ENCODE data around the gene PCSK5. TPM values are rescaled to one million over a fixed set of nuclear protein-coding genes. Genes with fewer than 3 reads are reported as not detected.

The PCSK5 gene
- total and polyA plus RNA-seq, 2 donors (not counting 1 experiment from before 2014, with no cell fraction given), result 0.09 TPM; not detected in 1

GRCh38 chr9:76025286-76025685 is 134.8 kb downstream of the PCSK5 start:
- no peaks in the 10 kb centered on the region for H3K27me3 Mint-ChIP-seq
- Histone ChIP-seq H3K27me3 (replicated peaks in 1 of 4; ENCODE audit: control extremely low read depth in 1 of 4, control insufficient read depth in 3 of 4, insufficient read depth in 4 of 4, low read length in 3 of 4) (no peaks in the 10 kb centered on the region), H2AFZ (ENCODE audit: insufficient read depth, low read depth, low read length, poor library complexity, severe bottlenecking) (no peak overlapping the region), H3K9ac (ENCODE audit: low read length) (no peak overlapping the region), H3K27ac (ENCODE audit: low read length in 2 of 2) (no peak overlapping the region), H3K4me3 (ENCODE audit: control extremely low read depth in 1 of 5, extremely low read depth in 1 of 5, insufficient read depth in 1 of 5, low read depth in 2 of 5, low read length in 4 of 5) (no peak overlapping the region), H3K79me2 (ENCODE audit: control insufficient read depth, insufficient read depth, low read length) (no peaks in the 10 kb centered on the region), H3K4me2 (replicated peaks; ENCODE audit: low read depth, low read length, poor library complexity, severe bottlenecking) (no peak overlapping the region), H3K9me3 (ENCODE audit: control extremely low read depth in 1 of 3, control insufficient read depth in 2 of 3, insufficient read depth in 1 of 3, low read length in 2 of 3) (no peaks in the 10 kb centered on the region), H4K20me1 (ENCODE audit: control insufficient read depth, insufficient read depth, low read length, poor library complexity, severe bottlenecking) (no peaks in the 10 kb centered on the region), H3K4me1 (ENCODE audit: control insufficient read depth in 2 of 2, insufficient read depth in 2 of 2, low read length in 2 of 2) (no peaks in the 10 kb centered on the region), H3K36me3 (replicated peaks in 1 of 2; ENCODE audit: control extremely low read depth in 1 of 2, control insufficient read depth in 1 of 2, extremely low read depth in 1 of 2, insufficient read depth in 2 of 2, low read length in 1 of 2) (no peaks in the 10 kb centered on the region)
- WGBS (ENCODE audit: insufficient coverage), result no CpG with 5 or more reads among the region's 1 CpG
- no peak overlapping the region for H3K27ac Mint-ChIP-seq
- ATAC-seq (ENCODE audit: low read depth), result no peak
- H3K4me1 Mint-ChIP-seq, result no peaks in the 10 kb centered on the region
- no peak overlapping the region for H3K4me3 Mint-ChIP-seq
- H3K9me3 Mint-ChIP-seq (ENCODE audit: insufficient read depth), result peaks cover 2% of the 10 kb centered on the region
- no peak for DNase-seq
- POLR2A ChIA-PET, result no interaction called here
- intact Hi-C loops (cut with micrococcal nuclease), result no loop called here
- TF ChIP-seq CTCF (IDR thresholded peaks at IDR 0.05) (no peak), EZH2 (IDR thresholded peaks at IDR 0.05; ENCODE audit: borderline replicate concordance, insufficient read depth, low read depth, low read length, poor library complexity, severe bottlenecking) (no peak)
- CTCF ChIA-PET, result no interaction called here

- WGBS (ENCODE audit: insufficient coverage), result 100% methylated on average over 1 of the region's 6 CpGs
- no peak overlapping the region for H3K4me3 ChIP-seq (ENCODE audit: control extremely low read depth in 1 of 5, extremely low read depth in 1 of 5, insufficient read depth in 1 of 5, low read depth in 2 of 5, low read length in 4 of 5)
- no peaks in the 10 kb centered on the region for H3K9me3 ChIP-seq (ENCODE audit: control extremely low read depth in 1 of 3, control insufficient read depth in 2 of 3, insufficient read depth in 1 of 3, low read length in 2 of 3)
- no peaks in the 10 kb centered on the region for H3K4me1 Mint-ChIP-seq
- H3K27me3 Mint-ChIP-seq, result no peaks in the 10 kb centered on the region
- CTCF ChIA-PET, result no interaction called here
- H3K27me3 ChIP-seq (replicated peaks in 1 of 4; ENCODE audit: control extremely low read depth in 1 of 4, control insufficient read depth in 3 of 4, insufficient read depth in 4 of 4, low read length in 3 of 4), result no peaks in the 10 kb centered on the region
- H3K9me3 Mint-ChIP-seq (ENCODE audit: insufficient read depth), result peaks cover 2% of the 10 kb centered on the region
- no peak overlapping the region for H2AFZ ChIP-seq (ENCODE audit: insufficient read depth, low read depth, low read length, poor library complexity, severe bottlenecking)
- no peaks in the 10 kb centered on the region for H3K79me2 ChIP-seq (ENCODE audit: control insufficient read depth, insufficient read depth, low read length)
- H3K27ac ChIP-seq (ENCODE audit: low read length in 2 of 2), result no peak overlapping the region
- H3K4me3 Mint-ChIP-seq, result no peak overlapping the region
- DNase-seq, result no peak
- H4K20me1 ChIP-seq (ENCODE audit: control insufficient read depth, insufficient read depth, low read length, poor library complexity, severe bottlenecking), result no peaks in the 10 kb centered on the region
- POLR2A ChIA-PET, result no interaction called here
- H3K9ac ChIP-seq (ENCODE audit: low read length), result no peak overlapping the region
- intact Hi-C loops (cut with micrococcal nuclease), result no loop called here
- no peaks in the 10 kb centered on the region for H3K36me3 ChIP-seq (replicated peaks in 1 of 2; ENCODE audit: control extremely low read depth in 1 of 2, control insufficient read depth in 1 of 2, extremely low read depth in 1 of 2, insufficient read depth in 2 of 2, low read length in 1 of 2)
- no peak for TF ChIP-seq CTCF (IDR thresholded peaks at IDR 0.05)
- TF ChIP-seq EZH2 (IDR thresholded peaks at IDR 0.05; ENCODE audit: borderline replicate concordance, insufficient read depth, low read depth, low read length, poor library complexity, severe bottlenecking), result no peak
- H3K4me2 ChIP-seq (replicated peaks; ENCODE audit: low read depth, low read length, poor library complexity, severe bottlenecking), result no peak overlapping the region
- no peak for ATAC-seq (ENCODE audit: low read depth)
- H3K4me1 ChIP-seq (ENCODE audit: control insufficient read depth in 2 of 2, insufficient read depth in 2 of 2, low read length in 2 of 2), result no peaks in the 10 kb centered on the region
- H3K27ac Mint-ChIP-seq, result no peak overlapping the region
Measured at GRCh38 chr9:76026796-76027195, 136.3 kb downstream of the PCSK5 start.
